Activated CD4-positive, alpha-beta T cell treated with anti-CD3 and anti-CD28 coated beads, Interleukin-2, amount 10 ng/mL, durations not matched to agents 24 days and 14 days (primary cell): ENCODE measurements around the gene OR52N5. TPM values are rescaled to one million over a fixed set of nuclear protein-coding genes. Genes with fewer than 3 reads are reported as not detected.

Experiments
- DNase-seq: peaks from one replicate; pipeline ENCODE4 v3.0.0; 2022
- H3K27ac Mint-ChIP-seq: one replicate; pipeline ENCODE4 v1.8.0; 2022; ENCODE audit warnings: mild to moderate bottlenecking, mixed read lengths
- H3K27me3 Mint-ChIP-seq: one replicate; pipeline ENCODE4 v1.8.0; 2022; ENCODE audit warnings: mixed read lengths
- H3K36me3 Mint-ChIP-seq: one replicate; pipeline ENCODE4 v1.8.0; 2022; ENCODE audit warnings: low read depth, mild to moderate bottlenecking, mixed read lengths
- H3K4me1 Mint-ChIP-seq: one replicate; pipeline ENCODE4 v1.8.0; 2021; ENCODE audit warnings: mixed read lengths
- H3K4me3 Mint-ChIP-seq: one replicate; pipeline ENCODE4 v1.8.0; 2022; ENCODE audit warnings: mild to moderate bottlenecking, moderate library complexity, mixed read lengths
- H3K9me3 Mint-ChIP-seq: one replicate; pipeline ENCODE4 v1.8.0; 2021; ENCODE audit warnings: mixed read lengths
- intact Hi-C: fragments of 100-400 bp; cut with micrococcal nuclease; formaldehyde crosslinking; loops from one replicate; pipeline ENCODE4 v1.15.1; 2023
- total RNA-seq: library from RNA; stranded (reverse); gene quantifications from 2 replicates; pipeline ENCODE4 v1.2.3, GENCODE V29; 2022

OR52N5 gene
- total RNA-seq: not detected in 2 replicates

- Mint-ChIP-seq H3K4me1 (no peaks in the 10 kb centered on the region), H3K27ac (no peak within 1 kb of the TSS), H3K4me3 (no peak within 1 kb of the TSS), H3K9me3 (no peaks in the 10 kb centered on the region), H3K27me3 (peaks cover under 1% of the 10 kb centered on the region), H3K36me3 (no peaks in the 10 kb centered on the region)
- DNase-seq: no peak
- intact Hi-C loops: no loop called here
Measured at GRCh38 chr11:5783255-5783654, at the start of gene OR52N5. TSS of gene OR52N5 (minus strand) at chr11:5783355. CDS start at chr11:5778634, 4,721 bp downstream.

GRCh38 chr11:5831196-5831829, 48.2 kb upstream of the OR52N5 start:
- Mint-ChIP-seq H3K27ac (no peak overlapping the region), H3K36me3 (no peaks in the 10 kb centered on the region), H3K4me3 (no peak overlapping the region), H3K9me3 (no peaks in the 10 kb centered on the region), H3K4me1 (no peaks in the 10 kb centered on the region), H3K27me3 (peaks cover 12% of the 10 kb centered on the region)
- intact Hi-C loops: no loop called here
- DNase-seq: no peak

GRCh38 chr11:5818245-5818886, 35.2 kb upstream of the OR52N5 start:
- H3K36me3 Mint-ChIP-seq: no peaks in the 10 kb centered on the region
- H3K27ac Mint-ChIP-seq: peak overlapping the region; percentile 7
- intact Hi-C loops: loop anchor here (10.0 kb wide), 1 partner anchor 536 kb away; no protein-coding TSS in a partner anchor
- H3K27me3 Mint-ChIP-seq: peaks cover 6% of the 10 kb centered on the region
- no peak for DNase-seq
- peaks cover 12% of the 10 kb centered on the region for H3K4me1 Mint-ChIP-seq
- peaks cover 6% of the 10 kb centered on the region for H3K9me3 Mint-ChIP-seq
- H3K4me3 Mint-ChIP-seq: peak overlapping the region; percentile 72

GRCh38 chr11:5815534-5815933, 32.4 kb upstream of the OR52N5 start:
- Mint-ChIP-seq H3K4me3 (no peak overlapping the region), H3K4me1 (peaks cover 12% of the 10 kb centered on the region), H3K9me3 (no peaks in the 10 kb centered on the region), H3K27ac (no peak overlapping the region), H3K36me3 (no peaks in the 10 kb centered on the region), H3K27me3 (peaks cover 12% of the 10 kb centered on the region)
- no peak for DNase-seq
- intact Hi-C loops: loop anchor here (10.0 kb wide), 1 partner anchor 539 kb away; no protein-coding TSS in a partner anchor

- Mint-ChIP-seq H3K4me3 (no peak overlapping the region), H3K36me3 (no peaks in the 10 kb centered on the region), H3K27ac (no peak overlapping the region), H3K27me3 (peaks cover 29% of the 10 kb centered on the region), H3K9me3 (no peaks in the 10 kb centered on the region), H3K4me1 (peaks cover 10% of the 10 kb centered on the region)
- no peak for DNase-seq
- intact Hi-C loops: loop anchor here (10.0 kb wide), 2 partner anchors 545 to 1175 kb away; partner anchors contain the start of gene OR51D1
Measured at GRCh38 chr11:5809905-5810795, 27.0 kb upstream of the OR52N5 start.

- DNase-seq: peak; percentile 69
- Mint-ChIP-seq H3K36me3 (no peaks in the 10 kb centered on the region), H3K27me3 (peaks cover 29% of the 10 kb centered on the region), H3K4me3 (peak overlapping the region; percentile 92), H3K27ac (no peak overlapping the region), H3K4me1 (peaks cover 10% of the 10 kb centered on the region), H3K9me3 (no peaks in the 10 kb centered on the region)
- intact Hi-C loops: loop anchor here (10.0 kb wide), 1 partner anchor 1174 kb away; the partner anchor contains the start of gene OR51D1
Measured at GRCh38 chr11:5809122-5809519, 26.0 kb upstream of the OR52N5 start.

GRCh38 chr11:5808500-5809121, 25.5 kb upstream of the OR52N5 start, which contains the start of gene OR52N2:
TSS of gene OR52N2 (plus strand) at chr11:5808924. CDS start at chr11:5820336, 11,412 bp downstream.
- Mint-ChIP-seq H3K4me1 (peaks cover 10% of the 10 kb centered on the region), H3K27ac (peak within 1 kb of the TSS; percentile 42), H3K36me3 (no peaks in the 10 kb centered on the region), H3K9me3 (peaks cover under 1% of the 10 kb centered on the region), H3K27me3 (peaks cover 29% of the 10 kb centered on the region), H3K4me3 (peak within 1 kb of the TSS; percentile 92)
- peak; percentile 92 for DNase-seq
- intact Hi-C loops: loop anchor here (1.0 to 10.0 kb wide), 5 partner anchors 124 to 1174 kb away; partner anchors contain the start of gene OR51D1

GRCh38 chr11:5807580-5807979, 24.4 kb upstream of the OR52N5 start:
- Mint-ChIP-seq H3K4me1 (peaks cover 10% of the 10 kb centered on the region), H3K27ac (no peak overlapping the region), H3K4me3 (no peak overlapping the region), H3K36me3 (no peaks in the 10 kb centered on the region), H3K9me3 (peaks cover 6% of the 10 kb centered on the region), H3K27me3 (peaks cover 32% of the 10 kb centered on the region)
- no peak for DNase-seq
- intact Hi-C loops: loop anchor here (10.0 kb wide), 1 partner anchor 1173 kb away; the partner anchor contains the start of gene OR51D1

GRCh38 chr11:5803982-5804381, 20.8 kb upstream of the OR52N5 start:
- intact Hi-C loops: loop anchor here (10.0 kb wide), 1 partner anchor 1169 kb away; the partner anchor contains the start of gene OR51D1
- no peak overlapping the region for H3K4me3 Mint-ChIP-seq
- H3K27ac Mint-ChIP-seq: no peak overlapping the region
- H3K9me3 Mint-ChIP-seq: peaks cover 6% of the 10 kb centered on the region
- H3K27me3 Mint-ChIP-seq: peaks cover 21% of the 10 kb centered on the region
- DNase-seq: no peak
- peaks cover 6% of the 10 kb centered on the region for H3K4me1 Mint-ChIP-seq
- H3K36me3 Mint-ChIP-seq: no peaks in the 10 kb centered on the region

GRCh38 chr11:5796541-5796940, 13.4 kb upstream of the OR52N5 start:
- no peak for DNase-seq
- Mint-ChIP-seq H3K9me3 (no peaks in the 10 kb centered on the region), H3K27me3 (peaks cover 10% of the 10 kb centered on the region), H3K27ac (no peak overlapping the region), H3K4me1 (no peaks in the 10 kb centered on the region), H3K36me3 (no peaks in the 10 kb centered on the region), H3K4me3 (no peak overlapping the region)
- intact Hi-C loops: no loop called here

GRCh38 chr11:5791165-5791564, 8.0 kb upstream of the OR52N5 start, which contains the start of gene OR52N1:
TSS of gene OR52N1 (minus strand) at chr11:5791265. CDS start at chr11:5788816, 2,449 bp downstream.
- intact Hi-C loops: no loop called here
- no peak within 1 kb of the TSS for H3K4me3 Mint-ChIP-seq
- H3K9me3 Mint-ChIP-seq: no peaks in the 10 kb centered on the region
- no peaks in the 10 kb centered on the region for H3K4me1 Mint-ChIP-seq
- DNase-seq: no peak
- no peak within 1 kb of the TSS for H3K27ac Mint-ChIP-seq
- peaks cover 8% of the 10 kb centered on the region for H3K27me3 Mint-ChIP-seq
- H3K36me3 Mint-ChIP-seq: no peaks in the 10 kb centered on the region

- intact Hi-C loops: no loop called here
- Mint-ChIP-seq H3K9me3 (no peaks in the 10 kb centered on the region), H3K36me3 (no peaks in the 10 kb centered on the region), H3K27me3 (no peaks in the 10 kb centered on the region), H3K4me3 (no peak overlapping the region), H3K4me1 (no peaks in the 10 kb centered on the region), H3K27ac (no peak overlapping the region)
- no peak for DNase-seq
Measured at GRCh38 chr11:5767056-5767455, 16.1 kb downstream of the OR52N5 start.

GRCh38 chr11:5753943-5754342, 29.2 kb downstream of the OR52N5 start, which contains the start of gene OR52N4:
TSS of gene OR52N4 (plus strand) at chr11:5754243. CDS start at chr11:5754741, 498 bp downstream.
- no peak within 1 kb of the TSS for H3K27ac Mint-ChIP-seq
- H3K4me1 Mint-ChIP-seq: no peaks in the 10 kb centered on the region
- no peak for DNase-seq
- no peak within 1 kb of the TSS for H3K4me3 Mint-ChIP-seq
- no peaks in the 10 kb centered on the region for H3K36me3 Mint-ChIP-seq
- H3K9me3 Mint-ChIP-seq: no peaks in the 10 kb centered on the region
- H3K27me3 Mint-ChIP-seq: peaks cover 11% of the 10 kb centered on the region
- intact Hi-C loops: no loop called here
